H1 (cell line): ENCODE measurements around the gene CYP2A6. TPM values are rescaled to one million over a fixed set of nuclear protein-coding genes. Genes with fewer than 3 reads are reported as not detected.

ENCODE experiments used
- CTCF ChIA-PET: fragments of 300-600 bp; sonication (Branson Sonifier 250); formaldehyde crosslinking; loops from one replicate; lab custom pipeline; 2021; ENCODE audit not compliant: partially characterized antibody; lab: Charles Lee
- POLR2A ChIA-PET: fragments of 300-600 bp; sonication (Branson Sonifier 250); formaldehyde crosslinking; loops from one replicate; lab custom pipeline; 2021; ENCODE audit warnings: inconsistent platforms; ENCODE audit not compliant: partially characterized antibody; lab: Charles Lee
- DNase-seq, 2 experiments: peaks; one replicate each; pipeline versions ENCODE4 v3.0.0 to v3.0.0-alpha.2; 2010 to 2022; ENCODE audit warnings: low spot score in 2 of 2, low read depth in 1 of 2, mixed read lengths in 1 of 2
- FAIRE-seq: peaks from 2 replicates; lab custom pipeline; 2011; peaks lifted over from hg19 to GRCh38; lab: Jason Lieb, UNC
- H2AFZ ChIP-seq: 2 replicates; pipeline ENCODE4 v1.8.1; 2012; ENCODE audit warnings: low read length, inconsistent platforms
- H2AK5ac ChIP-seq: 2 replicates; pipeline ENCODE4 v1.6.1; 2013; ENCODE audit warnings: low read depth, low read length
- H2BK120ac ChIP-seq: replicated peaks from 2 replicates; pipeline ENCODE3; 2013; ENCODE audit warnings: low read depth, low read length, inconsistent platforms
- H2BK12ac ChIP-seq: 2 replicates; pipeline ENCODE4 v1.6.1; 2013; ENCODE audit warnings: low read depth, low read length
- H2BK15ac ChIP-seq: 2 replicates; pipeline ENCODE4 v1.6.1; 2013; ENCODE audit warnings: low read length
- H2BK20ac ChIP-seq: 2 replicates; pipeline ENCODE4 v1.6.1; 2013; ENCODE audit warnings: low read length
- H2BK5ac ChIP-seq: 2 replicates; pipeline ENCODE4 v1.6.1; 2013; ENCODE audit warnings: low read depth, low read length
- H3K14ac ChIP-seq: 2 replicates; pipeline ENCODE4 v1.6.1; 2013; ENCODE audit warnings: inconsistent platforms; ENCODE audit not compliant: insufficient read length
- H3K18ac ChIP-seq: 2 replicates; pipeline ENCODE4 v1.6.1; 2013; ENCODE audit warnings: low read length; ENCODE audit errors: extremely low read depth
- H3K23ac ChIP-seq: 2 replicates; pipeline ENCODE4 v1.6.1; 2013; ENCODE audit warnings: inconsistent platforms; ENCODE audit not compliant: insufficient read length
- H3K23me2 ChIP-seq: 2 replicates; pipeline ENCODE4 v1.6.1; 2013; ENCODE audit warnings: low read depth, low read length
- H3K27ac ChIP-seq: 2 replicates; pipeline ENCODE4 v1.6.1; 2011; ENCODE audit warnings: low read depth, low read length, inconsistent platforms
- H3K27me3 ChIP-seq, 4 experiments: replicated peaks in 1 of 4; 1 replicate in 1 of 4; 2 replicates in 3 of 4; pipeline versions ENCODE4 v1.6.1 to v1.8.1; 2011 to 2013; ENCODE audit warnings: low read length in 3 of 4, mild to moderate bottlenecking in 3 of 4, inconsistent platforms in 2 of 4, mixed read lengths in 2 of 4, moderate library complexity in 1 of 4; ENCODE audit not compliant: control insufficient read depth in 3 of 4, insufficient read depth in 3 of 4; ENCODE audit errors: extremely low read depth in 1 of 4
- H3K36me3 ChIP-seq, 4 experiments: 2 replicates each; pipeline versions ENCODE4 v1.6.1 to v1.8.1; 2011 to 2013; ENCODE audit warnings: mild to moderate bottlenecking in 4 of 4, low read length in 3 of 4, moderate library complexity in 2 of 4, control low read depth in 1 of 4, inconsistent platforms in 1 of 4; ENCODE audit not compliant: insufficient read depth in 4 of 4, control insufficient read depth in 2 of 4
- H3K4ac ChIP-seq: replicated peaks from 2 replicates; pipeline ENCODE3; 2013; ENCODE audit warnings: low read length, low read depth, mixed read lengths, inconsistent platforms; ENCODE audit not compliant: insufficient read length
- H3K4me1 ChIP-seq, 4 experiments: replicated peaks in 1 of 4; 1 replicate in 1 of 4; 2 replicates in 3 of 4; pipeline versions ENCODE4 v1.6.1 to v1.8.1; 2011 to 2013; ENCODE audit warnings: low read length in 3 of 4, inconsistent platforms in 2 of 4, mixed read lengths in 1 of 4; ENCODE audit not compliant: insufficient read depth in 4 of 4, control insufficient read depth in 3 of 4
- H3K4me2 ChIP-seq, 2 experiments: 2 replicates each; pipeline versions ENCODE4 v1.6.1 to v1.8.1; 2011 to 2013; ENCODE audit warnings: low read depth in 2 of 2, low read length in 2 of 2, control low read depth in 1 of 2, inconsistent platforms in 1 of 2, mild to moderate bottlenecking in 1 of 2; ENCODE audit not compliant: insufficient read depth in 1 of 2
- H3K4me3 ChIP-seq, 4 experiments: fragments of 200-600, 300-600 bp in 1 of 4; sonication (generic), shearing (Covaris generic), sonication (Bioruptor Twin) in 1 of 4; 2 replicates each; pipeline versions ENCODE4 v1.5.1 to v1.8.1; 2011 to 2016; ENCODE audit warnings: low read length in 4 of 4, low read depth in 3 of 4, control low read depth in 2 of 4, inconsistent platforms in 2 of 4, mild to moderate bottlenecking in 2 of 4, mixed read lengths in 1 of 4, moderate library complexity in 1 of 4; ENCODE audit not compliant: insufficient read depth in 2 of 4; ENCODE audit errors: extremely low read depth in 1 of 4
- H3K56ac ChIP-seq: replicated peaks from 2 replicates; pipeline ENCODE3; 2013; ENCODE audit warnings: low read depth, mild to moderate bottlenecking, mixed read lengths, low read length, inconsistent platforms; ENCODE audit not compliant: insufficient read length
- H3K79me1 ChIP-seq: 2 replicates; pipeline ENCODE4 v1.6.1; 2013; ENCODE audit warnings: low read depth, low read length, control low read depth
- H3K79me2 ChIP-seq, 2 experiments: 2 replicates each; pipeline versions ENCODE4 v1.6.1 to v1.8.1; 2012 to 2013; ENCODE audit warnings: low read length in 2 of 2, mild to moderate bottlenecking in 2 of 2, inconsistent platforms in 1 of 2; ENCODE audit not compliant: insufficient read depth in 2 of 2, control insufficient read depth in 1 of 2
- H3K9ac ChIP-seq, 4 experiments: replicated peaks in 1 of 4; 1 replicate in 1 of 4; 2 replicates in 3 of 4; pipeline versions ENCODE4 v1.6.1 to v1.8.1; 2011 to 2013; ENCODE audit warnings: low read depth in 3 of 4, low read length in 3 of 4, control low read depth in 2 of 4, mild to moderate bottlenecking in 2 of 4, moderate library complexity in 2 of 4, inconsistent platforms in 1 of 4; ENCODE audit errors: extremely low read depth in 1 of 4
- H3K9me3 ChIP-seq, 2 experiments: 2 replicates each; pipeline versions ENCODE4 v1.6.1 to v1.8.1; 2012 to 2013; ENCODE audit warnings: mild to moderate bottlenecking in 2 of 2, moderate library complexity in 2 of 2, control low read depth in 1 of 2, inconsistent platforms in 1 of 2, low read depth in 1 of 2, low read length in 1 of 2, mixed read lengths in 1 of 2; ENCODE audit not compliant: insufficient read depth in 2 of 2
- H4K20me1 ChIP-seq, 2 experiments: replicated peaks in 1 of 2; 2 replicates each; pipeline versions ENCODE3 to v1.8.1; 2011 to 2013; ENCODE audit warnings: inconsistent platforms in 2 of 2, low read length in 2 of 2, mild to moderate bottlenecking in 1 of 2; ENCODE audit not compliant: insufficient read depth in 2 of 2, control insufficient read depth in 1 of 2
- H4K5ac ChIP-seq: 2 replicates; pipeline ENCODE4 v1.6.1; 2013; ENCODE audit warnings: low read length, low read depth, mixed read lengths, inconsistent platforms; ENCODE audit not compliant: insufficient read length
- H4K8ac ChIP-seq: 2 replicates; pipeline ENCODE4 v1.8.0; 2013; ENCODE audit warnings: mild to moderate bottlenecking, moderate library complexity, low read length, inconsistent platforms; ENCODE audit not compliant: insufficient read depth; ENCODE audit errors: extremely low read depth
- H4K91ac ChIP-seq: replicated peaks from 2 replicates; pipeline ENCODE3; 2013; ENCODE audit warnings: low read length, mixed read lengths, inconsistent platforms; ENCODE audit not compliant: insufficient read length
- CBX5 ChIP-seq: fragments of 300-800, 300-1000 bp; sonication (generic); IDR thresholded peaks from 2 replicates; pipeline ENCODE4 v1.7.1; 2016; ENCODE audit warnings: antibody characterized with exemption, low read length, low read depth
- RBBP5 ChIP-seq: IDR thresholded peaks from 2 replicates; pipeline ENCODE4 v1.7.1; 2012; ENCODE audit warnings: low read depth, mild to moderate bottlenecking, inconsistent platforms, low read length, moderate library complexity, borderline replicate concordance
- TAF1 ChIP-seq: IDR thresholded peaks from 2 replicates; pipeline ENCODE4 v1.6.1; 2011; ENCODE audit warnings: mild to moderate bottlenecking, low read depth, low read length
- WGBS, 2 experiments: shearing (Covaris generic) in 1 of 2; methylation state at CpG; one replicate each; pipeline versions ENCODE4 v1.1.6 to v1.1.7; 2013 to 2015; ENCODE audit warnings: low lambda C conversion rate in 2 of 2, mixed read lengths in 2 of 2, inconsistent platforms in 1 of 2, low coverage in 1 of 2, missing lambda C conversion rate in 1 of 2; ENCODE audit not compliant: insufficient replicate concordance in 2 of 2, insufficient coverage in 1 of 2, insufficient read length in 1 of 2; ENCODE audit errors: extremely low coverage in 1 of 2, missing lambda C conversion rate in 1 of 2; 5-methylcytosine and 5-hydroxymethylcytosine counted together
- polyA plus RNA-seq, 7 experiments: library from polyadenylated mRNA; depleted of rRNA in 3 of 7; stranded (reverse) in 5 of 7; unstranded in 2 of 7; fragments of >200 nt in 5 of 7; fragments of 200-250 nt in 2 of 7; gene quantifications; 1 replicate in 5 of 7; 2 replicates in 1 of 7; 4 replicates in 1 of 7; pipeline versions ENCODE4 v1.2.1 to v1.2.3, GENCODE V29; 2011 to 2013; ENCODE audit warnings: missing spikeins in 2 of 7, mixed read lengths in 2 of 7
- total RNA-seq: library from RNA; stranded (reverse); fragmentation: NEBNext Ultra II Directional; extraction: Animal tissue kit (Norgen Biotek cat#: 25700); gene quantifications from 2 replicates; pipeline ENCODE4 v1.2.1, GENCODE V29; 2021

CYP2A6 gene
- total and polyA plus RNA-seq, 2 of the 8 experiments (the other 6 are each of a cell fraction or from before 2014, with no cell fraction given) = 0.33 TPM; not detected in 1

DNA sequence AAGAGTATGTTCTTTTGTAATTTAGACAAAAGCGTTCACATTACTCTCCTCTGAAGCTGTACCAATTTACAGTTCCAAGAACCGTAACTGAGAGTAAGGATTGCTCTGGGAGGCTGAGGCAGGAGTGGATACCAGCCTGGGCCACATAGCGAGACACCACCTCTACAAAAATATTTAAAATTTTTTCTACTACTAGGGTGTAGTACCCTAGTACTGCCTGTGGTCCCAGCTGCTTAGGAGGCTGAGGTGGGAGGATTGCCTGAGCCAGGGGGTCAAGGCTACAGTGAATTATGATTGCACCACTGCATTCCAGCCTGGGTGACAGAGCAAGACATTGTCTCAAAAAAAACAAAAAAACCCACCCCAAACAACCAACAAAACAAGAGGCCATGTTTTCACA lies 12.1 kb upstream of the CYP2A6 start:
- no peak overlapping the region for H3K4ac ChIP-seq
- TF ChIP-seq TAF1 (no peak), CBX5 (no peak), RBBP5 (no peak)
- TF ChIP-seq, all 59 proteins: peak for 0
- no peak overlapping the region for H3K14ac ChIP-seq
- 86% methylated on average over 3 of the region's 3 CpGs; no CpG with 5 or more reads in 1 of the 2 experiments for WGBS, 2 experiments
- no peak overlapping the region for H3K4me3 ChIP-seq
- H2AK5ac ChIP-seq = no peak overlapping the region
- H3K79me2 ChIP-seq = no peaks in the 10 kb centered on the region
- no peak overlapping the region for H2BK120ac ChIP-seq
- no peak overlapping the region for H3K56ac ChIP-seq
- no peaks in the 10 kb centered on the region; the same call in 1 of the 2 replicates for H3K23me2 ChIP-seq
- no peaks in the 10 kb centered on the region for H4K20me1 ChIP-seq
- H3K23ac ChIP-seq = no peak overlapping the region
- no peak overlapping the region for H4K8ac ChIP-seq
- no peak overlapping the region for H4K5ac ChIP-seq
- no peak overlapping the region for H2BK5ac ChIP-seq
- no peaks in the 10 kb centered on the region for H3K9me3 ChIP-seq
- H3K36me3 ChIP-seq = no peaks in the 10 kb centered on the region
- H3K4me1 ChIP-seq = no peaks in the 10 kb centered on the region
- no peak overlapping the region for H2AFZ ChIP-seq
- no peak overlapping the region for H2BK12ac ChIP-seq
- FAIRE-seq (no peak), DNase-seq (peak in 1 of 2 experiments; percentile 32)
- H4K91ac ChIP-seq = no peak overlapping the region
- no peak overlapping the region for H3K27ac ChIP-seq
- no peak overlapping the region for H3K18ac ChIP-seq
- H3K4me2 ChIP-seq = no peak overlapping the region
- H3K27me3 ChIP-seq = no peaks in the 10 kb centered on the region
- POLR2A ChIA-PET = interaction anchor here (0.6 kb wide), 1 partner anchor 212 kb away, joined by 3 read pairs; no protein-coding TSS in a partner anchor
- H2BK15ac ChIP-seq = no peak overlapping the region
- no peak overlapping the region for H3K9ac ChIP-seq
- H3K79me1 ChIP-seq = no peaks in the 10 kb centered on the region
- CTCF ChIA-PET = interaction anchor here (0.6 kb wide), 1 partner anchor 313 kb away, joined by 3 read pairs; no protein-coding TSS in a partner anchor
- no peak overlapping the region for H2BK20ac ChIP-seq
